Colonic mucosa (tissue), 4 donors: ENCODE results near the gene NOXO1. TPM values are rescaled to one million over a fixed set of nuclear protein-coding genes. Genes with fewer than 3 reads are reported as not detected.
"Not testable (repeated sequence)": the region's sequence is repeated elsewhere in the genome, so short reads cannot be mapped to it uniquely, and the experiment has no call there.

Experiments used
- DNase-seq: peaks from one replicate; pipeline ENCODE4 v3.0.0-alpha.2; 2020
- H3K27ac ChIP-seq: fragments of 200-600 bp; one replicate; pipeline ENCODE4 v1.8.0; 2021
- H3K27me3 ChIP-seq: fragments of 200-600 bp; one replicate; pipeline ENCODE4 v1.8.0; 2021
- H3K36me3 ChIP-seq: fragments of 200-600 bp; one replicate; pipeline ENCODE4 v1.8.0; 2021
- H3K4me1 ChIP-seq: fragments of 200-600 bp; one replicate; pipeline ENCODE4 v1.8.0; 2021; ENCODE audit warnings: mild to moderate bottlenecking
- H3K4me3 ChIP-seq: fragments of 200-600 bp; one replicate; pipeline ENCODE4 v1.8.0; 2021
- H3K9ac ChIP-seq, 2 donors: one replicate each; pipeline ENCODE4 v1.7.0; 2013; ENCODE audit warnings: control low read depth in 2 of 2, low read depth in 2 of 2, low read length in 2 of 2
- H3K9me3 ChIP-seq: fragments of 200-600 bp; one replicate; pipeline ENCODE4 v1.8.0; 2021
- CTCF ChIP-seq: fragments of 200-600 bp; IDR thresholded peaks from one replicate; pipeline ENCODE4 v1.8.0; 2022; ENCODE audit warnings: antibody characterized with exemption, mild to moderate bottlenecking
- intact Hi-C: fragments of 100-400 bp; cut with DNase I; formaldehyde crosslinking; loops from one replicate; pipeline ENCODE4 v1.14.1; 2022
- total RNA-seq, 2 donors: library from RNA; stranded (reverse); fragmentation: NEBNext Ultra II Directional in 1 of 2; extraction: Animal tissue kit (Norgen Biotek cat#: 25700) in 1 of 2; gene quantifications; one replicate each; pipeline ENCODE4 v1.2.1, GENCODE V29; 2021
- donor health status: healthy.
- donor health status: DM: no; HTN: no; CAD: no.
- donor health status: DM: no; HTN: no; CAD: no.

NOXO1 gene
- total RNA-seq, 2 donors from 2014 or later, result 43.9 to 80.1 TPM

GRCh38 chr16:1964506-1965395, 16.5 kb downstream of the NOXO1 start, which contains the start of gene RPS2:
RPS2 (minus strand) TSS chr16:1964826; CDS start chr16:1964625, 201 bp downstream.
- intact Hi-C loops, result no loop called here
- no peaks in the 10 kb centered on the region for H3K9me3 ChIP-seq
- peak within 1 kb of the TSS; percentile 89 for H3K27ac ChIP-seq
- TF ChIP-seq CTCF, result no peak
- peak within 1 kb of the TSS; percentile 92 for H3K4me3 ChIP-seq
- DNase-seq, result peak; percentile 99
- no peaks in the 10 kb centered on the region for H3K27me3 ChIP-seq
- no peaks in the 10 kb centered on the region for H3K36me3 ChIP-seq
- H3K4me1 ChIP-seq, result peaks cover 4% of the 10 kb centered on the region
- peak within 1 kb of the TSS; percentile 77 to 99 for H3K9ac ChIP-seq

GRCh38 chr16:1963806-1964505, 17.3 kb downstream of the NOXO1 start:
- intact Hi-C loops, result no loop called here
- H3K9ac ChIP-seq, result peak overlapping the region; percentile 59 to 77
- H3K27ac ChIP-seq, result peak overlapping the region; percentile 89
- DNase-seq, result peak; percentile 40
- peak overlapping the region; percentile 92 for H3K4me3 ChIP-seq
- H3K4me1 ChIP-seq, result peaks cover 6% of the 10 kb centered on the region
- H3K27me3 ChIP-seq, result no peaks in the 10 kb centered on the region
- no peaks in the 10 kb centered on the region for H3K9me3 ChIP-seq
- H3K36me3 ChIP-seq, result no peaks in the 10 kb centered on the region
- TF ChIP-seq CTCF, result no peak

- not testable (repeated sequence) for DNase-seq, H3K4me3 ChIP-seq
Observed at GRCh38 chr16:1962161-1963153, 18.8 kb downstream of the NOXO1 start.

GRCh38 chr16:1961651-1962067, 19.6 kb downstream of the NOXO1 start:
- Histone ChIP-seq H3K9ac (no peak overlapping the region), H3K4me1 (peaks cover 7% of the 10 kb centered on the region), H3K9me3 (no peaks in the 10 kb centered on the region), H3K27ac (no peak overlapping the region), H3K27me3 (no peaks in the 10 kb centered on the region), H3K36me3 (no peaks in the 10 kb centered on the region), H3K4me3 (no peak overlapping the region)
- intact Hi-C loops, result no loop called here
- TF ChIP-seq CTCF, result no peak
- DNase-seq, result no peak

More at GRCh38 chr16:1962161-1963153, 18.8 kb downstream of the NOXO1 start:
- H3K4me1 ChIP-seq, H3K27me3 ChIP-seq, H3K36me3 ChIP-seq, H3K9ac ChIP-seq, intact Hi-C loops, H3K27ac ChIP-seq, H3K9me3 ChIP-seq: not testable (repeated sequence)

GRCh38 chr16:1960665-1961630, 20.3 kb downstream of the NOXO1 start:
- intact Hi-C loops, result no loop called here
- H3K27me3 ChIP-seq, result no peaks in the 10 kb centered on the region
- peak overlapping the region; percentile 6 for H3K27ac ChIP-seq
- peak overlapping the region; percentile 84 to 89 for H3K9ac ChIP-seq
- DNase-seq, result no peak
- H3K9me3 ChIP-seq, result no peaks in the 10 kb centered on the region
- no peak overlapping the region for H3K4me3 ChIP-seq
- H3K4me1 ChIP-seq, result peaks cover 7% of the 10 kb centered on the region
- no peaks in the 10 kb centered on the region for H3K36me3 ChIP-seq
- no peak for TF ChIP-seq CTCF
